Renal pelvis (tissue), 4 donors: Measurements from ENCODE around the gene SMIM30. TPM values are rescaled to one million over a fixed set of nuclear protein-coding genes. Genes with fewer than 3 reads are reported as not detected.
A peak's percentile ranks its signal among the peaks of the same experiment; 100 is the strongest.
"Not testable (repeated sequence)": the region's sequence is repeated elsewhere in the genome, so short reads cannot be mapped to it uniquely, and the experiment has no call there.

ENCODE experiments used
- DNase-seq: peaks from one replicate; pipeline ENCODE4 v3.0.0-alpha.2; 2013
- polyA plus RNA-seq, 3 donors: library from polyadenylated mRNA; unstranded; fragments of 120-200 nt; gene quantifications; one replicate each; pipeline ENCODE4 v1.2.1, GENCODE V29; 2013; ENCODE audit not compliant: insufficient read length in 3 of 3

The SMIM30 gene
- polyA plus RNA-seq, 3 donors = 74.2 to 84.9 (median 82.3) TPM

DNA sequence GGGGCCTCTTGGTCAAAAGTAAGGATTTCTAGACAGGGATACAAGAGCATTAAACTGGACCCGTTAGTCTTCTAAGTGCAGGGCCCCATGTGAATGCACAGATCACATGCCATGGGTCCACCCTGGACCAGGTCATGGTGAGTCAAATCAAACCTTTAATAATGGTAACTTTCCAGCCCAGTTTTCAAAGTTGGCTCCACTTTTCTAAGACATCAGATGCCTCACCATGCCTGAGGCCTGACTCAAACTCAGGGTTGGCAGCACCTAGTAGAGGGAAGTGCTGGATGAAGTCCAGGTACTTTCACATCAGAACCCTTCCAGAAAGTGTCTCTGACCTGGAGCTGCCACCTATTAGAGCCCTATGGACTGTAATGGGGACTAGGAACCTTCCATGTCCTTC is 9.7 kb upstream of the SMIM30 start:
- no peak for DNase-seq

DNA sequence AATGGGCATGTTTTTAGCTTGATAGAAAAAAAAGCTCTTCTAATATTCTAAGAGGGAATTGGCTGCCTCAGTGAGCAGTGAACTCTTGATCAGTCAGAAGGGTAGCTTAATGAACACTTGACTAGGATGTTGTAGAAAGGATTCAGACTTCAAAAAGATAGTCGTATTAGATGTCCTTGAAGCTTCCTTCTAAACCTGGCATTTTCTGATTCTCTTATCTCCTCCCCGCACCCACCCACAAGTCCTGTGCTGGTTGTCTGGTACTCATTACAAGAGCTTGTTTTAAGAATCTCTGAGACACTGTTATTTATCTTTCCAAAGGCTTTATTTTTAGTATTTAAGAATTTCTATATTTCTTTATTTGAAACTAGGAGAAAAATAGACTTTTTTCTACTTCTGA is 7.4 kb upstream of the SMIM30 start:
- DNase-seq = no peak

DNA sequence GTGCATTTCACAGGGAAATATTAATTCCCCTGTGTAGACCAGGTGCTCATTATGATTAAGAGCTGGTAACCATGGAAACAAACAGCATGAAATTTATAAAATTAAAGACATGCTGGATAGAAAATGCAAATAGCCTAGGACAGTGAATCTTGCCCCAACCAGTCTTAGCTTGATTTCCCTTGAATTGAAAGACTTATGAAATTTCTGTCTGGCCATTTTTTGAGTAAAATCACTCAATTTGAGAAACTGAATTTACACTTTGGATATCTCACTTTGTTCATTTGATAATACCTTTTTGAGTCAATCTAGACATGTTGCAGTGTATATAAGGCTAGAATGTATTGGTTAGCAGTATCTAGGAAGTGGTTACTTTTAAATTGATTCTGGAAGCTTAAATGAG is 4.4 kb upstream of the SMIM30 start:
- no peak for DNase-seq

DNA sequence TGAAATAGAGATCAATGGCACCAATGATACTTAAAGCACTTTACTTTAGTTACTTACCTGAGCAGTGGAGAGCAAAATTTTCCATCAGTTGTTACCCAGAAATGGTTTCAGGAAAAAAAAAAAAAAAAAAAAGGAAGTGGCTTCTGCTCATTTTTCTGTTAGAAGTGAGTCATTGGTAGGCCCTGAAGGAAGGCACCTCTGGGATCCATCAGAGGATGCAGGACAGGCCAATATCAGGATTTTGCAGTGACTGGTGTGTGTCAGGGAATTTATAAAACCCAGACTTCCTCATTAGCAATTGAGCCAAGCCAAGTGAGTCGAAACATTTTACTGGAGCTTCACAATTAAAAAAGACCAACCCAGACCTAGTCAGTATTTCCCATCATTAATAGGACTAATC is 2.3 kb upstream of the SMIM30 start:
- DNase-seq = no peak

DNA sequence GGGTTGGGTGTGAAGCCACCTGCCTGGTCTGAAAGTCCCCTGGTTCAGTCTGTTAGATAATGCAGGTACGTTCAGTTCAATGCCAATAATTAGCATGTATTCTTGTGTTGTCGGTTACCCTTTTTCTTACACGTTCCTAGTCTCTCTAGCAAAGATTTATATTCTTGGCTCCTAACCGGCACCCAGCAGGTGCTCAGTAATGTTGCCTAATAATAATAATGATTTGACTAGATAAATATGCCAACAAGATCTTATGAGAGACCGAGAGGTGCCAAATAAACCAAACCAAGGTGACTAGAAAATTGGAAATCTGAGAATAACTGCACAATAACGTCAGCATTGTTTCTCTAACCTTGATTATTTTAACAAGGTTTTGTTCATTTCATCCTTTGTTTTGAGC is 1.1 kb upstream of the SMIM30 start:
- no peak for DNase-seq

DNA sequence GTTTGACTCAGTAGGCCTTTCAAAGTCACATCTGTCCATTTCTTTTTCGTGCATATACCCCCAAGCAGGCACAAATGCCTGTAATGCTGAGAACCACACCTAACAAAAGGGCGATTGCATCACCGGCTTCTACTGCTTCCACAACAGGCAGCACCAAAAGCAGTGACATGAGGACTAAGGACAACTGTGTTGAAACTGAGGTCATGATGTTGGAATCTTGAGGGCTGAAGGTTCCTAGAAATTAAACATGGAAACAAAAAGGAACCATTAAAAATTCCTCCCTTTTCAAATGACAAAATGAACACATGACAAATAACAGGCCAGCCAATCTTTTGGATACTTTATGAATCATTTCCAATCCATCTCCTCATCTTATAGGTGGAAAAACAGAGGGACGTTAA is 980 bp downstream of the SMIM30 start:
- DNase-seq = not testable (repeated sequence)

DNA sequence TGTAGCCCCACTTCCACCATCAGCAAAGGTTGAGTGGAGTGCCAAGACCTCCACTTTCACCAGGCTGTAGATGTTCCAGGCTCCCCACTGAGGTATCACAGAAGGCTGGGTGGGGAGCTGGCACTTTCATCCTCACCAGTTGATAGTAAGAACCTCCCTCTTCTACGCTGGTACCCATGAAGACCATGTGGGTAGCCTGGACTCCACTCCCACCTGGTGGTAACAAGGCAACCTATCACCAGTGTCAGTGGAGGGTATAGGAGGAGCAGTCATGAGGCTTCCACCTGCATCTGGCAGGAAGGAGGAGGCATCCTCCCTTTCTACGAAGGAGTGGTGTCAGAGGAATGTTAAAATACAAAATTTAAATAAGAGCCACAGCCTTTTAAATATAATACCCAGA is 4.4 kb downstream of the SMIM30 start:
- DNase-seq = no peak

DNA sequence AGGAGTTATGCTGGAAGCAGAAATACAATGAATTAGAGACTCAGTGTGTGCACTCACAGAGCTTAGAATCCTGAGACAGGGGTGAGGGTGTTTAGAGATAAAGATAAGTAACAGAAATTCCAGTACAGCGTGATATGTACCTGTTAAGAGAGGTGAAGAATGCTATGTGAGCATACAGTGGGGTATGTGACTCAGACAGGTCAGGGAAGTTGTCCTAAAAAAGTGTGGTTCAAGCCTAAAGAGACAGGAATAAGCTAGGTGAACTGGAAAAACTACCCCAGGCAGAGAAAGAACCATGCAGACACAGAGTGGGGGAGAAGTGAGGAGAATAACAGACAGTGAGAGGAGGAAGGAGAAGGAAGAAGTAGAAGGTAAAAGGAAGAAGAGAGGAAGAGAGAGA is 8.6 kb downstream of the SMIM30 start:
- no peak for DNase-seq

DNA sequence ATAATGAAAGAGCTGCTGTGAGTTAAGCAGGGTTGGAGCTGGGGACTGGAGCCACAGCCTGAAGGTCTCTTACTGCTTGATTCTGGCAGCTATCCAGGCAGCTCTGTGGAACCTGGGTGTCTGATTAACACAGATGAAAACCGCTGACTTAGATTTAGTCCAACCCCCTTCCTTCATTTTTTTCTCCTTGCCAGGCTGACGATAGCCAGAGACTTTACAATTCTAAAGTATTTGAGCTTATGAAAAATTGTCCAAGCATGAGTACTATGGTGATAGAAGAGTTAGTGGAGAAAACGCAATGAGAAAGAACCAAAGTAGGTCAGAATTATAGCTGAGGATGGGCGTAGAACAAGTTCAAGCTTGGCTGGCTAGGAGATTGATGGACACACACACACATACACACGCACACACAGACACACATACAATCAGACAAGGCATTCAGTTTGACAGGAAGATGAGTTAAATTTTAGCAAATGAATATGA is 18.2 kb downstream of the SMIM30 start:
- no peak for DNase-seq

DNA sequence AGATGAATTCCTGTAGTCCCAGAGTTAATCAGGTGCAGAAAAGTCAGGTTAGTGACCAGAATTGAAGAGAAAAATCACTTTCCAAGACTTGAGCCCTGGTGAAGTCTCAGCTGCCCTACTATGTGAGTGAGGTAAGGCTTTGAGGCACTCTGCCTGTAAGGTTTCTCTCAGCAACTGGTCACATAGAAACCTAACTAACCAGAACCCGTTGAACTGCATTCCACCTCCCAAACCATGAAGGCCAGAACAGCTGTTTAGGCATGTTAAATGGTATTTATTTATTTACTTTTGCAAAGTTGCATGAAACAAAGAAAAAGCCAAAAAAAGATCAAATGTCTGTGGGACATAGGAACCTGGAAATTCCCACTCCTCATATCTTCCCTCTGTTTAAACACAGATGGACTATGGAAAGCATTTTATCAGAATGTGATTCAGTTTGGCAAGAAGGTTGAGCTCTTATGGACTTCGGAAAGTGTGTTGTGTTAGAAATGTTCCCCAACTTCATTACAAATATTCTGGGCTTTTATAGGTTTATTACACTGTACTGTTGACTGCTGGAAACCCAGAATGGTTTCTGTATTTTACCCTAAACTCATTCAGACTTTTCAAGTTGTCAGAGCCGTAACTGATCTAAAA is 19.0 kb downstream of the SMIM30 start:
- peak; percentile 43 for DNase-seq

DNA sequence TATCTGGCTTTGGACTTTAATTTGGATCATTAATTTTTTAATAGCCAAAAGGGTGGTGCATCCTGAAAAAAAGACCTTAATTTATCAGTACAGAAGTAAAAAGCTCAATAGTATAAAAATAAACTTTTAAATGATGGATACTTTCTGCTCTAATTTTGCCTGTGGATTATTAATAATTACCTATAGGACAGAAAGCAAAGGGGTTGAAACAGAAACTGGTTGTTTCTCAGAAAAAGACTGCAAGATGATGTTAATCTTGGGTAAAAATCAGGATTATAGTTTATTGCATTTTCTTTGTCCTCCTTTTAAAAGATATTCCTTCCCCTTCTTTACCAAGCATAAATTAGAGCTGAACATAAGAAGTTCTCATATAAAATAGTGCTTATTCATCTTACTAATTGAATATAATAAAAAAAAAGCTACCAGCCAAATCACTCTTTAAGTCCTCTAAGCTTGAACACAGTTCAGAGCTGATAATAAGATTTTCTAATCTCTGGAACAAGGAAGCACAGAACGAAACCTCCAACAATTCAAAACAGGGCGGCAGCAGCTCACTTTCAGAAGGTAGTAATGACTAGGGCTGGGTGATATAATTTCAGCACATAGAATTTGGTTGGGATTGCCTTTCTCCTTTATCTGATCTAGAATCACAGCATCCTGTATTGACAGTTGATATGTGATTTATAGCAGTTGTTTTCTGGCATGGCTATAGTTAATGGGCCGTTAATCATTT is 23.7 kb downstream of the SMIM30 start:
- no peak for DNase-seq

DNA sequence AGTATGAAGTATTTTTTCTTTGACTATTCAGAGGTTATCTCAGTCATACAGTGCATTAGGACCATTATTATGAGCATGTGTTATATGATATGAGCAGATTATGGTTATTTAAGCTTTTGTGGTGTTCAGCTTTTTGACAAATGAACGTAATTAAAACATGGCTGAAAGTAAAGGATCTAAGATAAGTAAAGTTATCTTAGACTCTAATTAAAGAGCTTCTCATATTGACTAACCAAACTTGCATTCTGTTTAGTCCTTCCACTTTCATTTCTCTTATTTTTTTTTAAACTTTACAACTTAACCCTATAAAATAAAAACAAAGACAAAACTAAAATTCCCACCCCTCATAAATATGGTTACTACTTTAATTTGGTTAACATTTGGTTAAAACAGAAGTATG is 24.8 kb downstream of the SMIM30 start:
- DNase-seq = no peak

DNA sequence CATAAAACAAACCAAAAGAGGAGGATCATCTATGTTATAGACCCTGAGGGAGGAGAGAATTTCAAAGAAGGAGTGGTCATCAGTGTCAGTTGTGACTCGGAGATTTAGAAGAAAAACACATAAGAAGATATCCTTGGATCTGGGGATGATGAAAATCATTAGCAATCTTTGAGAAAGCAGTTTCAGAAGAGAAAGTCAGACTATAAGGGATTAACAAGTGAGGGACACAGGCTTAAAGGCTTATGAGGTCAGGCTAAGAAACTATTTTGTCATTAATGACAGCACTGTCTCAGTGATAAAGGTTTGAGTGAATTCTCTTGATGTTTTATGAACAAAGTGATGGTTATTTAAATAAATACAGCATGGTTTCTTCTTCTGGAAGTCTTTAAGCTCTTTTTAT is 25.6 kb downstream of the SMIM30 start:
- no peak for DNase-seq

DNA sequence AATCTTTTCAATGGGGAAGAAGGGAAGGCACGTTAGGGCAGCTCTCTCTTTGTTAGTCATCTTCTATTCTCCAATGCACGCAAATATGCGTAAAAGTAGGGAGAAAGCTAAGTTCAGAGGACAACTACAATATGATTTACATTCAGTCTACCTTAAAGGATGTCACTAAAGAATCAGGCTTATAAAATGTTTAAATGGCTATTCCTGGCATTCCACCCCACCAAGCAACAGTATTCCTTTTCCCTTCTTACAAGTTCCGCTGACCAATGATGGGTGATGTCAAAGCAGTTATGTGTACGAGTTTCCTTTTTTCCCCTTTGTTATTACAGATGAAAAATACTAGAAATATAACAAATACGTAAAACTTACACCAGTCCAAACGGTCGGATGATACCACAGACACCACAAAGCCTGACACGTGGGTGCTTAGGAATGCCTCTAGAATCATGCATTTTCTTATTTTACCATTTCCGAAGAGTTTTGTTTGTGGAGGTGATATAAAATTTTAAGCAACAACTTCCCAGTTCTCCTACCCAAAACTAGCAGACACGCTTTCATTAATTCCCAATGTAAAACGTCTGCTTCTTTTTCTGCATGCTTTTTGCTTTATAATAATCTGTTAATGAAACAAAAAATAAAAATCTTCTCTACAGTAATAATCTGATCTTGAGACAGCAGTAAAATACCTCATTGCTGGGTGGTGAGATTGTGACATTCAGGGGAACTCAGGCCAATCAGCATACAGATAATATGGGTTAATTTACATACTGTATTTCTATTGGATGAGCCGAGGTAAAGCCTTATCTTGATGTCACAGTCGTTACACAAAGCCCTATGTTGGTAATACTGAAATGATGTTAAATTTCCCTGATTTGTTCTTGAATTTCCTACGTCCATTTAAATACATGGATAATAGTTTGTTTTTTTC is 31.0 kb downstream of the SMIM30 start:
- no peak for DNase-seq

DNA sequence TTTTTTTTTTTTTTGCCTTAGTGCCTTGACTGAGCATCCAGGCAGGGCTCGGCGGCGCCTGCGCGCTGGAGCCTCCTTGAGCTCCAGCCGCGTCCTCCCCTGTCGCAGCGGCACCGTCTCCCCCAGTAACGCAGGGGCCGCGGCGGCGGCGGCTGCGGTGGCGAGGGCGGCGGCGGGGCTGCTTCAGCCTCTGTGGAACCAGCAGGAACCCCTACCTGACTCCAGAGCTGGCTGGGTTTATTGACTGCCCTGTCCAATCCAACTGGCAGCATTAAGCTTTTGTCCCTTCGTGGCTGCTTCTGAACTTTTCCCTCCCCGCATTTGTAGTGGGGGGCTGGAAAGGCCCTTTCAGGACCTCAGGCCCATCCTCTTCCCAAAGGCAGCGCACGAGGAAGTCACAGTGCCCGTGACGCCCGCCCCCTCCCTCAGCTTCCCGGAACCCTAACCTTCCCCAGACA is 31.9 kb downstream of the SMIM30 start, which contains the start of gene GPR85:
Gene GPR85, minus strand, starts transcription at position 397 of the 458 bp plus-strand sequence. CDS start 2,106 bp downstream, outside the sequence.
- peak; percentile 66 for DNase-seq

DNA sequence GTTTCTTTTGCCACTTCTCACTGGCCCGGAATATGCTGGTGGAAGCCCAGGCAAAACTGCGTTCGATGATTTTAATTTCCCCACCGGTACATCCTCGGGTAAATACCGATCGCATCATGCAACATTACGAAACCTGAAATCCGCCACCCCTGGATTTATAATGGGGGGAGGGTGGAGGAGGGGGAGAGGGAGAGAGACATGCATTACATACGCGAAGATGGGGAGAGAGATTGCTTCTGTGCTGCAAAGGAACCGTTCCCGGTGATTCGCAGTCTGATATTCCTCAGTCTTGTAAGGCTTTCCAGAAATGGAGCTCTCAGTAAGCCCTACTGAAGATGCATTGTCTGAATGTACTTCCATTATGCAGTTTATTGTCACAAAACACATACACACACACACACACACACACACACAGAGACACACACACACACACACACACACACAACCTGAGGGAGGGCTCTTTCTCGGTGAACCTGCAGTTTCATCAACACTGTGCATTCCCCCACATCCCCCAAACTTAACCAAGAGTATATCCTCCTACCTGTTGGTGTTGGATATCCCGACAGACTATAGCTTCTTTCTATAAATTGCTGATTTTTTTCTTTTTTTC is 32.5 kb downstream of the SMIM30 start:
- no peak for DNase-seq

DNA sequence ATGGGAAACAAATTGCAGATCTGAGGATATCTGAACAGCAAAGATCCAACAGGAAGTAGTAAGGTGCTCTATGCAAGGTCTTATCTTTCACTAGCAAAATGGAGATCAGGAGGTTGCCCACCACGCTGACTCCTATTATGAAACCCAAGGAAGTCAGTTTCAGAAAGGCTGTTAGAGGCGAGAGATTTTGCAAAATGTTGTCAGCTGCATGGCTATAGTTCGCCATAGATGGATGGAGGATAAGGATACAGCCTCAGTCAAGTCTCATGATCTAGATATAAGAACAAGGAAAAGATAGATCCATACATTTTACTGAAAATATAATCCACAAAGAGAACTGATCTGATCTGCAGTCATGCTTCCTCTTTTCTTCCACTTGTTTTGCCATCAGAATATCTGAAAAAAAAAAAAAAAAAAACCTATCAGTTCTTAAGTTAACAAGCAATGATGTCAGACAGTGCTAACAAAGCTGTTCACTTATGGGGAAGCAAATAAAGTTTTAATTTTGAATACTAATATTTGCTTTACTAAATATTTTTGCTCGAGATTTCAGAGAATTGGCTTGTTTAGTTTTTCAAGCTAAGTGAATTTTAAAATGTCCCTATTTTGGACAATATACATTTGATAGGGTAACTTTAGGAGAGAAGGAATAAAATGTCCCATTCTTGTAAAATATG is 33.7 kb downstream of the SMIM30 start:
- no peak for DNase-seq

DNA sequence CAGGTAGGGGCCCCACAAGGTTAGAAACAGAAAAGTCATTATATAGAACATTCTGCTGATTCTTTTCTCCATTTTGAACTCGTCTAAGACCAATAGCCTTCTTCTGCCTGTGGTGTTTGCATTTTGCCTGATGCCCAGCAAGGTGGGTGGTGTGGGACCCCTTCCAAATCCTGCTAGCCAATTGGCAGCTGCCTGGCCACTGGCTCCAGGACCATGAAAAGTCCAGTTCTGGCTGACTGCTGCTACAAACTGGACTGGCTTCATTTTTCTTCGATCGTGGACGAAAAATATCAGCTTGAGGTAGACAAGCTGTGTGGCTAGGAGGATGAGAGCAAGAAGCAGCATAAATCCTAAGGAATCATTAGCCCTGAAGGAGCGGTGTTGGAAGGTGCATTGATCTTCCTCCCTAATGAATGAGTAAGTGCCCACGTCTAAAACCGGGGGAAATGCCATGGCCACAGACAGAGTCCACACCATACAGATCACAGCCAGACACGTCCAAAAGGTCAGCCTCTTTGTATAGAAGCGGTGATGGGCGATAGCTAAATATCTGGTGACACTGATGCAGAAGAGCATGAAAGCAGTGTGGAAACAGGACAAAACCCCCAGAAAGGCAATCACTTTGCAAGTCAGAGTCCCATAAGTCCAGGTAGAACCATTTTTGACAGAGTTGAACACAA is 34.4 kb downstream of the SMIM30 start:
- DNase-seq = no peak

DNA sequence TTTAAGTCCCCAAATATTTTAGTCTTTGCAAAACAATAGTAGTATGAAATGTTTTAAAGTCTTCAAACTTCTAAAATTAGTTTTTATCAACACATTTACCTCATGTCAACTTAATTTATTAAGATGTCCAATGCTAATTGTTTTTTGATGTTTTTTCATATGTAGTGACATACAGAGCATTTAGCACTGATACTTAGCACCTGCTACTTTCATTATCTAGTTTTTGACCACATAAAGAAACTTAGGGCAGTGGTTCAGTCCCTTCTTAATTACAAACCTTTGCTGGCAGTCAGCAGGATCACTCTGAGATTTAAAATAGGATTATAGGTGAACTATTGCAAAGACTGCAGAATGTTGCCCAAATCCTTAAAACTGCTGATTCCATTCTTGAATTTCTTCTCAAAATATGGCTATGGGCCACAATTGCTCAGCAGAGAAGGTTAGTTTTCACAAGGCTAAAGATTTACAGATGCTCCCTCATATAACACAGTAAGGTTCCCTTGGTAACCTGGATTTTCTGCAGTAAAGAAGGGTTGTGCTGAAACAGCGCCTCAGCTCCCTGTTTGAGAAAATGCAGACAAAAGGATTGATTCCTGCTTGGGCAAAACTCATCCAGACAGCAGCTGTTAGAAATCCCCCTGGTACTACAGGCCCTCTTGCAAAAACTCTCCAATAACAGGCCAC is 35.1 kb downstream of the SMIM30 start:
- DNase-seq = no peak

DNA sequence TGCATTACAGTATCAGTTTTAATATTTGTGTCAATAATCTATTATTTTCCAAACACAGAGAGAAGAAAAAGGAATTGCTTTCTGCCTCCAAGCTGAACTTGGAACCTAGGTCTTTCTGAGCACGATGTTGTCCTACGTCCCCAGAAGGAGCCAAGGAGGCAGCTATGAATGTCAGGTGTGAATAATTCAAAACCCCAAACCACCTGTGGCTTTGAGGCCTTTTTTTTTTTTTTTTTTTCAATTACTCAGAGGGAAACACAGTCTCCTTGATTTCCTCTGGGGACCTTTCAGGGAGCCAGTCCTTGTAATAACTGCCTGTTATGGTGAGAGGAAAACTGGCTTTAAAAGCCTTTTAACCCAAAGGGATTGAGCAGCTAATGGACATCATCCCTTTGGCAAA is 40.0 kb downstream of the SMIM30 start:
- DNase-seq = no peak
